Muscle layer of duodenum (tissue), 2 donors: ENCODE data around the gene ETV6.
A peak's percentile ranks its signal among the peaks of the same experiment; 100 is the strongest.
"Not testable (repeated sequence)": the region's sequence is repeated elsewhere in the genome, so short reads cannot be mapped to it uniquely, and the experiment has no call there.

ENCODE experiments used
- H3K27ac ChIP-seq: one replicate; pipeline ENCODE4 v1.7.0; 2013; ENCODE audit warnings: mild to moderate bottlenecking, low read length
- H3K27me3 ChIP-seq: one replicate; pipeline ENCODE4 v1.7.0; 2013; ENCODE audit warnings: low read depth, mild to moderate bottlenecking, control low read depth, low read length
- H3K36me3 ChIP-seq, 2 donors: one replicate each; pipeline ENCODE4 v1.7.0; 2013; ENCODE audit warnings: low read length in 2 of 2, control low read depth in 1 of 2, mild to moderate bottlenecking in 1 of 2; ENCODE audit not compliant: insufficient read depth in 2 of 2, control insufficient read depth in 1 of 2
- H3K4me1 ChIP-seq, 2 donors: one replicate each; pipeline ENCODE4 v1.7.0; 2013; ENCODE audit warnings: low read length in 2 of 2, mild to moderate bottlenecking in 2 of 2, control low read depth in 1 of 2, moderate library complexity in 1 of 2; ENCODE audit not compliant: insufficient read depth in 2 of 2, control insufficient read depth in 1 of 2
- H3K4me3 ChIP-seq, 2 donors: one replicate each; pipeline ENCODE4 v1.7.0; 2013; ENCODE audit warnings: low read length in 2 of 2, low read depth in 1 of 2, mild to moderate bottlenecking in 1 of 2
- H3K9me3 ChIP-seq, 2 donors: one replicate each; pipeline ENCODE4 v1.7.0; 2013; ENCODE audit warnings: low read length in 2 of 2, control low read depth in 1 of 2, mild to moderate bottlenecking in 1 of 2; ENCODE audit not compliant: control insufficient read depth in 1 of 2
- donor health status: healthy.

Gene ETV6

GRCh38 chr12:11672256-11673191, 23.1 kb downstream of the ETV6 start:
- no peaks in the 10 kb centered on the region for H3K9me3 ChIP-seq
- H3K4me3 ChIP-seq = no peak overlapping the region
- H3K27me3 ChIP-seq = no peaks in the 10 kb centered on the region
- H3K4me1 ChIP-seq = peaks cover 13 to 78% of the 10 kb centered on the region in 2 donors
- H3K27ac ChIP-seq = no peak overlapping the region
- no peaks in the 10 kb centered on the region for H3K36me3 ChIP-seq

- H3K36me3 ChIP-seq = no peaks in the 10 kb centered on the region
- H3K4me3 ChIP-seq = no peak overlapping the region
- no peaks in the 10 kb centered on the region for H3K9me3 ChIP-seq
- H3K27ac ChIP-seq = peak overlapping the region; percentile 4
- no peaks in the 10 kb centered on the region for H3K27me3 ChIP-seq
- peaks cover 13 to 75% of the 10 kb centered on the region in 2 donors for H3K4me1 ChIP-seq
These were observed 24.4 kb downstream of the ETV6 start for GRCh38 chr12:11673666-11674461.

- Histone ChIP-seq H3K4me1 (peaks cover 13 to 76% of the 10 kb centered on the region in 2 donors), H3K27me3 (no peaks in the 10 kb centered on the region), H3K9me3 (no peaks in the 10 kb centered on the region), H3K36me3 (no peaks in the 10 kb centered on the region), H3K4me3 (no peak overlapping the region), H3K27ac (peak overlapping the region; percentile 6)
These were observed 25.5 kb downstream of the ETV6 start for GRCh38 chr12:11674894-11675390.

GRCh38 chr12:11676052-11676451, 26.6 kb downstream of the ETV6 start:
- Histone ChIP-seq H3K27ac (no peak overlapping the region), H3K27me3 (no peaks in the 10 kb centered on the region), H3K36me3 (no peaks in the 10 kb centered on the region), H3K9me3 (no peaks in the 10 kb centered on the region), H3K4me1 (peaks cover 13 to 74% of the 10 kb centered on the region in 2 donors), H3K4me3 (no peak overlapping the region)

- H3K9me3 ChIP-seq = no peaks in the 10 kb centered on the region
- no peaks in the 10 kb centered on the region for H3K27me3 ChIP-seq
- no peak overlapping the region for H3K4me3 ChIP-seq
- peaks cover 12 to 64% of the 10 kb centered on the region in 2 donors for H3K4me1 ChIP-seq
- no peaks in the 10 kb centered on the region for H3K36me3 ChIP-seq
- no peak overlapping the region for H3K27ac ChIP-seq
These were observed 27.6 kb downstream of the ETV6 start for GRCh38 chr12:11677093-11677492.

GRCh38 chr12:11677752-11678151, 28.3 kb downstream of the ETV6 start:
- Histone ChIP-seq H3K4me1 (peaks cover 8 to 58% of the 10 kb centered on the region in 2 donors), H3K27ac (no peak overlapping the region), H3K9me3 (no peaks in the 10 kb centered on the region), H3K36me3 (no peaks in the 10 kb centered on the region), H3K27me3 (no peaks in the 10 kb centered on the region), H3K4me3 (no peak overlapping the region)

- no peaks in the 10 kb centered on the region for H3K27me3 ChIP-seq
- no peaks in the 10 kb centered on the region for H3K36me3 ChIP-seq
- no peak overlapping the region for H3K4me3 ChIP-seq
- H3K9me3 ChIP-seq = no peaks in the 10 kb centered on the region
- H3K27ac ChIP-seq = no peak overlapping the region
- H3K4me1 ChIP-seq = peaks cover 8 to 50% of the 10 kb centered on the region in 2 donors
These were observed 29.3 kb downstream of the ETV6 start for GRCh38 chr12:11678781-11679180.

GRCh38 chr12:11681207-11681606, 31.7 kb downstream of the ETV6 start:
- Histone ChIP-seq H3K4me3 (no peak overlapping the region), H3K36me3 (no peaks in the 10 kb centered on the region), H3K27me3 (no peaks in the 10 kb centered on the region), H3K4me1 (peaks cover under 1 to 45% of the 10 kb centered on the region in 2 donors), H3K27ac (no peak overlapping the region), H3K9me3 (no peaks in the 10 kb centered on the region)

- peaks cover 0 to 45% of the 10 kb centered on the region in 2 donors for H3K4me1 ChIP-seq
- not testable (repeated sequence) for H3K36me3 ChIP-seq, H3K27ac ChIP-seq, H3K27me3 ChIP-seq, H3K9me3 ChIP-seq, H3K4me3 ChIP-seq
These were observed 32.2 kb downstream of the ETV6 start for GRCh38 chr12:11681695-11682094.

- Histone ChIP-seq H3K36me3 (no peaks in the 10 kb centered on the region), H3K4me1 (peaks cover 5 to 51% of the 10 kb centered on the region in 2 donors), H3K4me3 (no peak overlapping the region), H3K27ac (no peak overlapping the region), H3K27me3 (no peaks in the 10 kb centered on the region), H3K9me3 (no peaks in the 10 kb centered on the region)
These were observed 34.9 kb downstream of the ETV6 start for GRCh38 chr12:11684393-11684792.

- Histone ChIP-seq H3K9me3 (no peaks in the 10 kb centered on the region), H3K27ac (no peak overlapping the region), H3K4me3 (no peak overlapping the region), H3K4me1 (peaks cover 5 to 49% of the 10 kb centered on the region in 2 donors), H3K27me3 (no peaks in the 10 kb centered on the region), H3K36me3 (no peaks in the 10 kb centered on the region)
These were observed 35.3 kb downstream of the ETV6 start for GRCh38 chr12:11684811-11685210.
